Breast epithelium (tissue), 4 donors: ENCODE results near the gene TPSD1. TPM values are rescaled to one million over a fixed set of nuclear protein-coding genes. Genes with fewer than 3 reads are reported as not detected.

Source experiments
- DNase-seq, 2 donors: peaks; one replicate each; pipeline ENCODE4 v3.0.0-alpha.2; 2019; ENCODE audit warnings: low spot score in 2 of 2
- H3K27ac ChIP-seq, 2 donors: fragments of 200-600 bp; sonication (generic) in 1 of 2; one replicate each; pipeline ENCODE4 v1.5.1; 2016 to 2019; ENCODE audit warnings: mild to moderate bottlenecking in 1 of 2
- H3K27me3 ChIP-seq, 2 donors: fragments of 200-600 bp; sonication (generic) in 1 of 2; one replicate each; pipeline versions ENCODE4 v1.5.1 to v1.6.0; 2017 to 2019; ENCODE audit warnings: control low read depth in 1 of 2, mild to moderate bottlenecking in 1 of 2
- H3K36me3 ChIP-seq: fragments of 200-600 bp; one replicate; pipeline ENCODE4 v1.5.1; 2019
- H3K4me1 ChIP-seq, 2 donors: fragments of 200-600 bp; sonication (generic); one replicate each; pipeline ENCODE4 v1.5.1; 2016 to 2019; ENCODE audit warnings: control low read depth in 1 of 2
- H3K4me3 ChIP-seq, 3 donors: fragments of 200-600 bp; sonication (generic); 1 replicate in 2 of 3; 2 replicates in 1 of 3; pipeline ENCODE4 v1.5.1; 2016 to 2019; ENCODE audit warnings: mild to moderate bottlenecking in 3 of 3, moderate library complexity in 2 of 3
- H3K9me3 ChIP-seq, 2 donors: fragments of 200-600 bp; sonication (generic) in 1 of 2; one replicate each; pipeline ENCODE4 v1.5.1; 2016 to 2019; ENCODE audit warnings: control low read depth in 1 of 2
- POLR2A ChIP-seq: fragments of 450-650 bp; IDR thresholded peaks from one replicate; pipeline ENCODE4 v1.6.1; 2016; ENCODE audit warnings: antibody characterized with exemption, mild to moderate bottlenecking, moderate library complexity
- POLR2AphosphoS5 ChIP-seq, 3 donors: sonication (generic); formaldehyde crosslinking; IDR thresholded peaks; one replicate each; pipeline ENCODE4 v1.6.1; 2017; ENCODE audit warnings: antibody characterized with exemption in 3 of 3
- intact Hi-C: fragments of 100-400 bp; cut with DNase I; formaldehyde crosslinking; loops from one replicate; pipeline ENCODE4 v1.15.1; 2023; ENCODE audit warnings: low total_unique reads
- total RNA-seq, 3 donors: library from RNA; depleted of rRNA; stranded (reverse); fragments of >200 nt; gene quantifications; one replicate each; pipeline ENCODE4 v1.1.0, GENCODE V29; 2016
- TF ChIP-seq, protein P1 (sequence below), 3 donors: fragments of 450-650 bp; IDR thresholded peaks; one replicate each; pipeline ENCODE4 v1.5.1; 2016 to 2017; ENCODE audit warnings: antibody characterized with exemption in 3 of 3, mild to moderate bottlenecking in 3 of 3, moderate library complexity in 3 of 3

Gene TPSD1
- total RNA-seq, 3 donors from 2014 or later, result 1.6 to 5.9 (median 2.0) TPM

DNA sequence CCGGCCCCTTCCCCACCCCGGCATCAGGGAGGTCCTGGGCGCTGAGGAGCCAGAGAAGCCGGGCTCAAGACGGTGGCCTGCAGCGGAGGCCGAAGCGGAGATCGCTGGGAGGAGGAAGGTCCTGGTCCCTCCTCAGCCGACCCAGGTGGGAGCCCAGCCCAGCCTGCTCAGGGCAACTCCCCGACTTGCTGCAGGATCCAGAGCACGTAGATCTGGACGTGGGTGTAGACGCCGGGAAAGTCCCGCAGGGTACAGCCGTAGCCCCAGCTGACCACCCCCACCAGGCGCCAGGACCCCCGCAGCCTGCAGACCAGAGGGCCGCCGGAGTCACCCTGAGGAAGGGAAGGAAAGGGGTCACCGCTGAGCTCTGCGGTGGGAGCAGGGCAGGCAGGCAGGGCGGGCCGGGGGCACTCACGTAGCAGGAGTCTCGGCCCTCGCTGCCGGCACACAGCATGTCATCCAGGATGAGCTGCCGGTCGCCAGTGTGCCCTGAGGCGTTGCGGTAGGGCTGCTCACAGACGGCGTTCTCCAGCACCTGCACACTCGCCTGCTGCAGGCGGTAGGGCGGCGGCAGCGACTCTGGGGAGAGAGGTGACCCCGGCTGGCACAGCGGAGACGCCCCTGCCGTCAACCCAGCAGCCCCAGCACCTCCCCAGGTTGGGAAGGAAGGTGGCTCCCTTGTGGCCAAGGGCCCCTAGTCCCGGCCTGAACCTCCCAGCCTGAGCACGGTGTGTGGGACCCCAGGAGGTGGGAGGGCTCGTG, 5.4 kb downstream of the TPSD1 start:
- Histone ChIP-seq H3K4me3 (no peak overlapping the region), H3K9me3 (no peaks in the 10 kb centered on the region), H3K27ac (no peak overlapping the region), H3K4me1 (peaks cover 0 to 8% of the 10 kb centered on the region in 2 donors), H3K36me3 (no peaks in the 10 kb centered on the region), H3K27me3 (peaks cover 0 to 81% of the 10 kb centered on the region in 2 donors)
- no peak for DNase-seq
- intact Hi-C loops, result no loop called here
- TF ChIP-seq POLR2AphosphoS5 (IDR thresholded peaks at IDR 0.05), result no peak
- TF ChIP-seq, protein P1, sequence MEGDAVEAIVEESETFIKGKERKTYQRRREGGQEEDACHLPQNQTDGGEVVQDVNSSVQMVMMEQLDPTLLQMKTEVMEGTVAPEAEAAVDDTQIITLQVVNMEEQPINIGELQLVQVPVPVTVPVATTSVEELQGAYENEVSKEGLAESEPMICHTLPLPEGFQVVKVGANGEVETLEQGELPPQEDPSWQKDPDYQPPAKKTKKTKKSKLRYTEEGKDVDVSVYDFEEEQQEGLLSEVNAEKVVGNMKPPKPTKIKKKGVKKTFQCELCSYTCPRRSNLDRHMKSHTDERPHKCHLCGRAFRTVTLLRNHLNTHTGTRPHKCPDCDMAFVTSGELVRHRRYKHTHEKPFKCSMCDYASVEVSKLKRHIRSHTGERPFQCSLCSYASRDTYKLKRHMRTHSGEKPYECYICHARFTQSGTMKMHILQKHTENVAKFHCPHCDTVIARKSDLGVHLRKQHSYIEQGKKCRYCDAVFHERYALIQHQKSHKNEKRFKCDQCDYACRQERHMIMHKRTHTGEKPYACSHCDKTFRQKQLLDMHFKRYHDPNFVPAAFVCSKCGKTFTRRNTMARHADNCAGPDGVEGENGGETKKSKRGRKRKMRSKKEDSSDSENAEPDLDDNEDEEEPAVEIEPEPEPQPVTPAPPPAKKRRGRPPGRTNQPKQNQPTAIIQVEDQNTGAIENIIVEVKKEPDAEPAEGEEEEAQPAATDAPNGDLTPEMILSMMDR (IDR thresholded peaks at IDR 0.05), result no peak
- no peak for TF ChIP-seq POLR2A

DNA sequence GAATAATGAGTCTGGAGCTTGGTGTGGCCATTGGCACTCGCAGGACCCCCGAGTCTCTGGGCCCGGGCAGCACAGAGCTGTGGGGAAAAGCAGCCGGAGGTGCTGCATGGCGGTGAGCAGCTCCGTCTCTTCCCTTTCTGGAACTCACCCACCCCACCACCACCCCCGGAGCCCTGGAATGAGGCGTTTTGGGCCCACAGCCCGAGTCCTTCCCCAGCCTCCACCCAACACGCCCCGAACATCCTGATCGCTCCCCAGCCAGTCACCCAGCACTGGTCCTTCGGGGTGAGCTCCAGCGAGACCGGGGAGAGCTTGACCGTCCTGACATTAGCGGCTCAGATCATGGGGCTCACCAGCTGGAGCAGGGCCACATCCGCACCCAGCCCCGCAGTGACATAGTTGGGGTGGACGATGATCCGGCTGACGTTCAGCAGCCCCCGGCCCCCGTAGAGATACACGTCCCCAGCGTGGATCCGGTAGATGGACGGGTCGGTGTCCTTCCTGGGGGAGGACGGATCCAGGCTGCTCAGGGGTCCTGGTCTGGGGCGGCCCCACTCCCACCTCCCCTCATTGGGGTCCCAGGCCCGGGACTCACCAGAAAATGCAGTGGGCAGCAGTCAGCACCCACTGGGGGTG, 6.5 kb downstream of the TPSD1 start:
- TF ChIP-seq, protein P1 (IDR thresholded peaks at IDR 0.05), result no peak
- TF ChIP-seq POLR2AphosphoS5 (IDR thresholded peaks at IDR 0.05) (no peak), POLR2A (no peak)
- no peak overlapping the region for H3K4me3 ChIP-seq
- H3K9me3 ChIP-seq, result peaks cover 0 to 3% of the 10 kb centered on the region in 2 donors
- intact Hi-C loops, result no loop called here
- DNase-seq, result no peak
- H3K36me3 ChIP-seq, result no peaks in the 10 kb centered on the region
- peaks cover 0 to 76% of the 10 kb centered on the region in 2 donors for H3K27me3 ChIP-seq
- peaks cover 0 to 8% of the 10 kb centered on the region in 2 donors for H3K4me1 ChIP-seq
- H3K27ac ChIP-seq, result no peak overlapping the region

DNA sequence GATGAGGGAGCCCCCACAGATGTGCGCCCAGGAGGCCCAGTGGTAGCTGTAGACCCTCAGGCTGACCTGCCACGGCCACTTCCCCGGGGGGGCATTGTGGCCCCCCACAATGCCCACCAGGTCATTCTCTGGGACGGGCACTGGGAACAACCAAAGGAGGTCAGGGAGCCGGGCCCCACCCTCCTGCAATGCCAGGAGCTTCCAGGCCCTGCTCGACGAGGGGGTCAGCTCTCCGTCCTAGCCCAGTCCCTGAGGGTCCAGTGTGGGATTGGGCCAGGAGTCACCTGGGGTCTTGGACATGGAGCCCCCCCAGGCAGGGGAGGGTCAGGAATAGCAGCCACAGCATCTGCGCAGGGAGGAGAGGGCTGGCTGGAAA, 7.0 kb downstream of the TPSD1 start:
- Histone ChIP-seq H3K27me3 (peaks cover 0 to 71% of the 10 kb centered on the region in 2 donors), H3K4me1 (peaks cover 0 to 8% of the 10 kb centered on the region in 2 donors), H3K36me3 (no peaks in the 10 kb centered on the region), H3K27ac (no peak overlapping the region), H3K4me3 (no peak overlapping the region), H3K9me3 (peaks cover 0 to 3% of the 10 kb centered on the region in 2 donors)
- intact Hi-C loops, result no loop called here
- TF ChIP-seq, protein P1 (IDR thresholded peaks at IDR 0.05), result no peak
- TF ChIP-seq POLR2AphosphoS5 (IDR thresholded peaks at IDR 0.05), result no peak
- no peak for TF ChIP-seq POLR2A
- no peak for DNase-seq

DNA sequence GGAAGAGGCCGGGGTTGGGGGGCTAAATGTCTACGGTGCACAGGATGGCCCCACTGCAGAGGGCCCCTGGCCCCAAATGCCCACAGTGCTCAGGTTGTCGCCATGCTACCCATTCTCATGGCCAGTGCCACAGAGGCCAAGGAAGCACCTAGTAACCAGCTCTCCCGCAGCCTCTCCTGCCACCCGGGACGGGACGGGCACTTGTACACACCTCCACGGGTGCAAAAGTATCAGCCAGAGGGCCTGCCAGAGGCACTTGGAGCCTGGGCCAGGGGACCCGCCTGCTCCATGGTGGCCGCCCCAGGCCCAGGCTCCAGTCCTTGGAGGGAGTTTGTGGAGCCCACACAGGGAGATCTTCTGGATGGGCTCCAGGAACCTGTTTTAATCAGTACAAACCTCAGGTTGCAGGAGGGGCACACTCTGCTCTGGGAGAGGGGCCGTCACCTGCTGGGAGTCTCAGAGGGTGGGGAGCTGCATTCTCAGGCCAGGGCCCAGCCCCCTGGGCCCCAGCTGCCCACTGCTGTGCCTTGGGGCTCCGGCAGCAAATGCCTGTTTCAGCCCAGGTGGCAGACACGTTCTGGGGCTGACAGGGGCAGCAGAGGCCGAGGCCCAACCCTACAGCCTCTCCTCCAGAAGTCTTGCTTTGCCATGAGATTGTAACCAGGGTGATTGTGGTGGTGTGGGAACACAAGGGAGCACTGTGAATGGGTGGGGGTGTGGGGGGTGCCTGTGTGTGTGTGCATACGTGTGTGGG, 7.9 kb downstream of the TPSD1 start:
- intact Hi-C loops, result no loop called here
- peaks cover 0 to 8% of the 10 kb centered on the region in 2 donors for H3K4me1 ChIP-seq
- TF ChIP-seq, protein P1 (IDR thresholded peaks at IDR 0.05), result no peak
- no peak for TF ChIP-seq POLR2AphosphoS5 (IDR thresholded peaks at IDR 0.05)
- no peak for TF ChIP-seq POLR2A
- peaks cover 0 to 3% of the 10 kb centered on the region in 2 donors for H3K9me3 ChIP-seq
- H3K27me3 ChIP-seq, result peaks cover 0 to 64% of the 10 kb centered on the region in 2 donors
- no peak for DNase-seq
- no peak overlapping the region for H3K4me3 ChIP-seq
- H3K27ac ChIP-seq, result no peak overlapping the region
- no peaks in the 10 kb centered on the region for H3K36me3 ChIP-seq
